K562 (cell line): ENCODE measurements around the gene VGLL4. TPM values are rescaled to one million over a fixed set of nuclear protein-coding genes. Genes with fewer than 3 reads are reported as not detected.

Experiments
- CHCHD3 ChIP-seq: fragments of 250-450 bp; sonication (Bioruptor Pico); IDR thresholded peaks from 2 replicates; pipeline ENCODE4 v2.1.2; 2022; ENCODE audit warnings: mild to moderate bottlenecking
- MCM7 ChIP-seq, 2 experiments: fragments of 450-650 bp; IDR thresholded peaks; 2 replicates each; pipeline ENCODE4 v1.6.1; 2016 to 2018
- polyA plus RNA-seq, 8 experiments: library from polyadenylated mRNA; depleted of rRNA in 4 of 8; stranded (reverse) in 5 of 8; unstranded in 3 of 8; fragments of >200 nt; fragmentation: Nextera tagmentation in 2 of 8; fragmentation: Illumina TruSeq in 1 of 8; extraction: Ambion mirVana in 2 of 8; extraction: Trizol in 1 of 8; gene quantifications; 2 replicates each; pipeline versions ENCODE4 v1.2.1 to v1.2.3, GENCODE V29; 2011 to 2014; ENCODE audit warnings: inconsistent platforms in 1 of 8, missing spikeins in 1 of 8
- total RNA-seq, 7 experiments: library from RNA; depleted of rRNA in 6 of 7; stranded (reverse); fragments of >200 nt in 6 of 7; fragmentation: Illumina TruSeq in 2 of 7; extraction: Trizol in 2 of 7; gene quantifications; 2 replicates each; pipeline versions ENCODE4 v1.2.1 to v1.2.3, GENCODE V29; 2011 to 2021; ENCODE audit warnings: low replicate concordance in 1 of 7
- TF ChIP-seq, protein P1 (sequence below): fragments of 450-650 bp; formaldehyde crosslinking; IDR thresholded peaks from 2 replicates; pipeline ENCODE4 v1.4.0; 2022; ENCODE audit warnings: missing genetic modification characterization
- TF ChIP-seq, protein P2 (sequence below), 2 experiments: fragments of 450-650 bp; IDR thresholded peaks; 2 replicates each; pipeline ENCODE4 v1.6.1; 2018; ENCODE audit warnings: mild to moderate bottlenecking in 2 of 2, low read depth in 1 of 2; ENCODE audit not compliant: partially characterized antibody in 2 of 2
- TF ChIP-seq, protein P3 (sequence below): fragments of 450-650 bp; IDR thresholded peaks from 2 replicates; pipeline ENCODE4 v1.6.1; 2017; ENCODE audit warnings: mild to moderate bottlenecking, moderate library complexity
- TF ChIP-seq, protein P4 (sequence below): IDR thresholded peaks from 2 replicates; pipeline ENCODE4 v1.6.1; 2014; ENCODE audit warnings: antibody characterized with exemption
- TF ChIP-seq, protein P5 (sequence below): sonication (generic); formaldehyde crosslinking; IDR thresholded peaks from 2 replicates; pipeline ENCODE4 v1.8.0; 2022; ENCODE audit warnings: mild to moderate bottlenecking, missing genetic modification reagents
- TF ChIP-seq, protein P6 (sequence below): sonication (generic); formaldehyde crosslinking; IDR thresholded peaks from 2 replicates; pipeline ENCODE4 v1.8.0; 2023; ENCODE audit warnings: mild to moderate bottlenecking, missing genetic modification reagents

VGLL4 gene
- total and polyA plus RNA-seq, 9 of the 15 experiments (the other 6 are each of a cell fraction or from before 2014, with no cell fraction given): 0.27 to 10.9 (median 8.6) TPM

DNA sequence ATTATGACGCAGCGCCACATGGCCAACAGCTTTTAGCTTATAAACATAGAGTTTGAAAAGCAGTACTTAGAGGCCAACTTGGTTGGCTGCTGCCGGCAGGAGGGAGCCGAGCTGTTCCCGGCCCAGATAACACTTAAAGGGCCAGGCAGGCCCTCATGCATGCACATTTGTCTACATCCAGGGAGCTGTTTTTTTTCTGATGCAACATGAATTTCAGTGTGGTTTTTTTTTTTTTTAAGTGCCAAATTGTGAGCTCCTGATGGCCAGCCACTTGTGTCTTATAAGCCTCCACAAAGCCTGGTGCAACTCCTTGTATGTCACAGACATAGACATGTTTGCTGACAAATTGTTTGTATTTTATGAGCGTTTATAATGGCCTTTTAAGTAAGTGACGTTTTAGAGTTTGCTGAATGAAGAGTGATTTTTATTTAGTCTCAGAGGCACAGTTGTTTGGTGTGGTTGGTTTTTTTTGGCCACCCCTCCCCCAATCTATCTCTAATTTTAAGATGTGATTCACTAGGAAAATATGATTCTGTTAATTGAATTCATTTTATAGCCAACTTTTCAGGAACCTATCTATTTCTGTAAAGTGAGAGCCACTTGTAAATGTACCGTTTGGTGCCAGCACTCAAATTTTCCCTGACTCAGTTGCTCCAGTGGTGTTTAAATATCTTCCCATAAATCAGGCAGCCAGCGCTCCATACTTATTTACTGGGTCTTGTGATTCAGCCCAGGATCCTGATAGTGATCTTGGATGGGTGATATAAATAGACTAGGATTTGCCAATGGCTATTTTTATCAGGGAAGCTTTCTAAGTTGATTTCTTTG, 134.3 kb downstream of the VGLL4 start (continued):
- TF ChIP-seq, protein P1, sequence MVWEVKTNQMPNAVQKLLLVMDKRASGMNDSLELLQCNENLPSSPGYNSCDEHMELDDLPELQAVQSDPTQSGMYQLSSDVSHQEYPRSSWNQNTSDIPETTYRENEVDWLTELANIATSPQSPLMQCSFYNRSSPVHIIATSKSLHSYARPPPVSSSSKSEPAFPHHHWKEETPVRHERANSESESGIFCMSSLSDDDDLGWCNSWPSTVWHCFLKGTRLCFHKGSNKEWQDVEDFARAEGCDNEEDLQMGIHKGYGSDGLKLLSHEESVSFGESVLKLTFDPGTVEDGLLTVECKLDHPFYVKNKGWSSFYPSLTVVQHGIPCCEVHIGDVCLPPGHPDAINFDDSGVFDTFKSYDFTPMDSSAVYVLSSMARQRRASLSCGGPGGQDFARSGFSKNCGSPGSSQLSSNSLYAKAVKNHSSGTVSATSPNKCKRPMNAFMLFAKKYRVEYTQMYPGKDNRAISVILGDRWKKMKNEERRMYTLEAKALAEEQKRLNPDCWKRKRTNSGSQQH: no peak
- TF ChIP-seq, protein P2, sequence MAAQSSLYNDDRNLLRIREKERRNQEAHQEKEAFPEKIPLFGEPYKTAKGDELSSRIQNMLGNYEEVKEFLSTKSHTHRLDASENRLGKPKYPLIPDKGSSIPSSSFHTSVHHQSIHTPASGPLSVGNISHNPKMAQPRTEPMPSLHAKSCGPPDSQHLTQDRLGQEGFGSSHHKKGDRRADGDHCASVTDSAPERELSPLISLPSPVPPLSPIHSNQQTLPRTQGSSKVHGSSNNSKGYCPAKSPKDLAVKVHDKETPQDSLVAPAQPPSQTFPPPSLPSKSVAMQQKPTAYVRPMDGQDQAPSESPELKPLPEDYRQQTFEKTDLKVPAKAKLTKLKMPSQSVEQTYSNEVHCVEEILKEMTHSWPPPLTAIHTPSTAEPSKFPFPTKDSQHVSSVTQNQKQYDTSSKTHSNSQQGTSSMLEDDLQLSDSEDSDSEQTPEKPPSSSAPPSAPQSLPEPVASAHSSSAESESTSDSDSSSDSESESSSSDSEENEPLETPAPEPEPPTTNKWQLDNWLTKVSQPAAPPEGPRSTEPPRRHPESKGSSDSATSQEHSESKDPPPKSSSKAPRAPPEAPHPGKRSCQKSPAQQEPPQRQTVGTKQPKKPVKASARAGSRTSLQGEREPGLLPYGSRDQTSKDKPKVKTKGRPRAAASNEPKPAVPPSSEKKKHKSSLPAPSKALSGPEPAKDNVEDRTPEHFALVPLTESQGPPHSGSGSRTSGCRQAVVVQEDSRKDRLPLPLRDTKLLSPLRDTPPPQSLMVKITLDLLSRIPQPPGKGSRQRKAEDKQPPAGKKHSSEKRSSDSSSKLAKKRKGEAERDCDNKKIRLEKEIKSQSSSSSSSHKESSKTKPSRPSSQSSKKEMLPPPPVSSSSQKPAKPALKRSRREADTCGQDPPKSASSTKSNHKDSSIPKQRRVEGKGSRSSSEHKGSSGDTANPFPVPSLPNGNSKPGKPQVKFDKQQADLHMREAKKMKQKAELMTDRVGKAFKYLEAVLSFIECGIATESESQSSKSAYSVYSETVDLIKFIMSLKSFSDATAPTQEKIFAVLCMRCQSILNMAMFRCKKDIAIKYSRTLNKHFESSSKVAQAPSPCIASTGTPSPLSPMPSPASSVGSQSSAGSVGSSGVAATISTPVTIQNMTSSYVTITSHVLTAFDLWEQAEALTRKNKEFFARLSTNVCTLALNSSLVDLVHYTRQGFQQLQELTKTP (IDR thresholded peaks at IDR 0.05; ENCODE audit: low read depth in 1 of 2, partially characterized antibody in 2 of 2): no peak
- TF ChIP-seq, protein P3, sequence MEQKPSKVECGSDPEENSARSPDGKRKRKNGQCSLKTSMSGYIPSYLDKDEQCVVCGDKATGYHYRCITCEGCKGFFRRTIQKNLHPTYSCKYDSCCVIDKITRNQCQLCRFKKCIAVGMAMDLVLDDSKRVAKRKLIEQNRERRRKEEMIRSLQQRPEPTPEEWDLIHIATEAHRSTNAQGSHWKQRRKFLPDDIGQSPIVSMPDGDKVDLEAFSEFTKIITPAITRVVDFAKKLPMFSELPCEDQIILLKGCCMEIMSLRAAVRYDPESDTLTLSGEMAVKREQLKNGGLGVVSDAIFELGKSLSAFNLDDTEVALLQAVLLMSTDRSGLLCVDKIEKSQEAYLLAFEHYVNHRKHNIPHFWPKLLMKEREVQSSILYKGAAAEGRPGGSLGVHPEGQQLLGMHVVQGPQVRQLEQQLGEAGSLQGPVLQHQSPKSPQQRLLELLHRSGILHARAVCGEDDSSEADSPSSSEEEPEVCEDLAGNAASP: no peak
- TF ChIP-seq, protein P4, sequence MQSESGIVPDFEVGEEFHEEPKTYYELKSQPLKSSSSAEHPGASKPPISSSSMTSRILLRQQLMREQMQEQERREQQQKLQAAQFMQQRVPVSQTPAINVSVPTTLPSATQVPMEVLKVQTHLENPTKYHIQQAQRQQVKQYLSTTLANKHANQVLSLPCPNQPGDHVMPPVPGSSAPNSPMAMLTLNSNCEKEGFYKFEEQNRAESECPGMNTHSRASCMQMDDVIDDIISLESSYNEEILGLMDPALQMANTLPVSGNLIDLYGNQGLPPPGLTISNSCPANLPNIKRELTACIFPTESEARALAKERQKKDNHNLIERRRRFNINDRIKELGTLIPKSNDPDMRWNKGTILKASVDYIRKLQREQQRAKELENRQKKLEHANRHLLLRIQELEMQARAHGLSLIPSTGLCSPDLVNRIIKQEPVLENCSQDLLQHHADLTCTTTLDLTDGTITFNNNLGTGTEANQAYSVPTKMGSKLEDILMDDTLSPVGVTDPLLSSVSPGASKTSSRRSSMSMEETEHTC: 0 out of 2 replicates have a peak, but pooled peaks have one; percentile 41
- TF ChIP-seq CHCHD3 (CRISPR knock-in tag) (no peak), MCM7 (IDR thresholded peaks at IDR 0.05) (no peak)
- TF ChIP-seq, protein P5, sequence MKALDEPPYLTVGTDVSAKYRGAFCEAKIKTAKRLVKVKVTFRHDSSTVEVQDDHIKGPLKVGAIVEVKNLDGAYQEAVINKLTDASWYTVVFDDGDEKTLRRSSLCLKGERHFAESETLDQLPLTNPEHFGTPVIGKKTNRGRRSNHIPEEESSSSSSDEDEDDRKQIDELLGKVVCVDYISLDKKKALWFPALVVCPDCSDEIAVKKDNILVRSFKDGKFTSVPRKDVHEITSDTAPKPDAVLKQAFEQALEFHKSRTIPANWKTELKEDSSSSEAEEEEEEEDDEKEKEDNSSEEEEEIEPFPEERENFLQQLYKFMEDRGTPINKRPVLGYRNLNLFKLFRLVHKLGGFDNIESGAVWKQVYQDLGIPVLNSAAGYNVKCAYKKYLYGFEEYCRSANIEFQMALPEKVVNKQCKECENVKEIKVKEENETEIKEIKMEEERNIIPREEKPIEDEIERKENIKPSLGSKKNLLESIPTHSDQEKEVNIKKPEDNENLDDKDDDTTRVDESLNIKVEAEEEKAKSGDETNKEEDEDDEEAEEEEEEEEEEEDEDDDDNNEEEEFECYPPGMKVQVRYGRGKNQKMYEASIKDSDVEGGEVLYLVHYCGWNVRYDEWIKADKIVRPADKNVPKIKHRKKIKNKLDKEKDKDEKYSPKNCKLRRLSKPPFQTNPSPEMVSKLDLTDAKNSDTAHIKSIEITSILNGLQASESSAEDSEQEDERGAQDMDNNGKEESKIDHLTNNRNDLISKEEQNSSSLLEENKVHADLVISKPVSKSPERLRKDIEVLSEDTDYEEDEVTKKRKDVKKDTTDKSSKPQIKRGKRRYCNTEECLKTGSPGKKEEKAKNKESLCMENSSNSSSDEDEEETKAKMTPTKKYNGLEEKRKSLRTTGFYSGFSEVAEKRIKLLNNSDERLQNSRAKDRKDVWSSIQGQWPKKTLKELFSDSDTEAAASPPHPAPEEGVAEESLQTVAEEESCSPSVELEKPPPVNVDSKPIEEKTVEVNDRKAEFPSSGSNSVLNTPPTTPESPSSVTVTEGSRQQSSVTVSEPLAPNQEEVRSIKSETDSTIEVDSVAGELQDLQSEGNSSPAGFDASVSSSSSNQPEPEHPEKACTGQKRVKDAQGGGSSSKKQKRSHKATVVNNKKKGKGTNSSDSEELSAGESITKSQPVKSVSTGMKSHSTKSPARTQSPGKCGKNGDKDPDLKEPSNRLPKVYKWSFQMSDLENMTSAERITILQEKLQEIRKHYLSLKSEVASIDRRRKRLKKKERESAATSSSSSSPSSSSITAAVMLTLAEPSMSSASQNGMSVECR (CRISPR knock-in tag): no peak
- TF ChIP-seq, protein P6, sequence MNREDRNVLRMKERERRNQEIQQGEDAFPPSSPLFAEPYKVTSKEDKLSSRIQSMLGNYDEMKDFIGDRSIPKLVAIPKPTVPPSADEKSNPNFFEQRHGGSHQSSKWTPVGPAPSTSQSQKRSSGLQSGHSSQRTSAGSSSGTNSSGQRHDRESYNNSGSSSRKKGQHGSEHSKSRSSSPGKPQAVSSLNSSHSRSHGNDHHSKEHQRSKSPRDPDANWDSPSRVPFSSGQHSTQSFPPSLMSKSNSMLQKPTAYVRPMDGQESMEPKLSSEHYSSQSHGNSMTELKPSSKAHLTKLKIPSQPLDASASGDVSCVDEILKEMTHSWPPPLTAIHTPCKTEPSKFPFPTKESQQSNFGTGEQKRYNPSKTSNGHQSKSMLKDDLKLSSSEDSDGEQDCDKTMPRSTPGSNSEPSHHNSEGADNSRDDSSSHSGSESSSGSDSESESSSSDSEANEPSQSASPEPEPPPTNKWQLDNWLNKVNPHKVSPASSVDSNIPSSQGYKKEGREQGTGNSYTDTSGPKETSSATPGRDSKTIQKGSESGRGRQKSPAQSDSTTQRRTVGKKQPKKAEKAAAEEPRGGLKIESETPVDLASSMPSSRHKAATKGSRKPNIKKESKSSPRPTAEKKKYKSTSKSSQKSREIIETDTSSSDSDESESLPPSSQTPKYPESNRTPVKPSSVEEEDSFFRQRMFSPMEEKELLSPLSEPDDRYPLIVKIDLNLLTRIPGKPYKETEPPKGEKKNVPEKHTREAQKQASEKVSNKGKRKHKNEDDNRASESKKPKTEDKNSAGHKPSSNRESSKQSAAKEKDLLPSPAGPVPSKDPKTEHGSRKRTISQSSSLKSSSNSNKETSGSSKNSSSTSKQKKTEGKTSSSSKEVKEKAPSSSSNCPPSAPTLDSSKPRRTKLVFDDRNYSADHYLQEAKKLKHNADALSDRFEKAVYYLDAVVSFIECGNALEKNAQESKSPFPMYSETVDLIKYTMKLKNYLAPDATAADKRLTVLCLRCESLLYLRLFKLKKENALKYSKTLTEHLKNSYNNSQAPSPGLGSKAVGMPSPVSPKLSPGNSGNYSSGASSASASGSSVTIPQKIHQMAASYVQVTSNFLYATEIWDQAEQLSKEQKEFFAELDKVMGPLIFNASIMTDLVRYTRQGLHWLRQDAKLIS (CRISPR knock-in tag): no peak
